ENCODE results near the gene EFCAB12. TPM values are rescaled to one million over a fixed set of nuclear protein-coding genes. Genes with fewer than 3 reads are reported as not detected.
"Not testable (repeated sequence)": the region's sequence is repeated elsewhere in the genome, so short reads cannot be mapped to it uniquely, and the experiment has no call there.

EFCAB12 gene
- total RNA-seq, 2 experiments from 2014 or later = 0.56 to 0.73 TPM

GRCh38 chr3:129392106-129392887, 36.1 kb downstream of the EFCAB12 start:
- ATAC-seq; DNase-seq; H3K9me3 Mint-ChIP-seq (ENCODE audit: low read depth); intact Hi-C loops (cut with DNase I, micrococcal nuclease); CTCF ChIA-PET; H3K4me3 Mint-ChIP-seq; POLR2A ChIA-PET; H3K27me3 Mint-ChIP-seq; H3K27ac Mint-ChIP-seq: not testable (repeated sequence)
- Mint-ChIP-seq H3K4me1 (peaks cover 12% of the 10 kb centered on the region), H3K36me3 (ENCODE audit: low read depth) (peaks cover 50% of the 10 kb centered on the region)

- H3K4me1 Mint-ChIP-seq; H3K4me3 Mint-ChIP-seq; DNase-seq; POLR2A ChIA-PET; H3K9me3 Mint-ChIP-seq (ENCODE audit: low read depth); ATAC-seq; H3K27ac Mint-ChIP-seq; H3K27me3 Mint-ChIP-seq; CTCF ChIA-PET; intact Hi-C loops (cut with DNase I, micrococcal nuclease): not testable (repeated sequence)
- peaks cover 53% of the 10 kb centered on the region for H3K36me3 Mint-ChIP-seq (ENCODE audit: low read depth)
Observed at GRCh38 chr3:129391583-129391982, 36.9 kb downstream of the EFCAB12 start.

- no peak overlapping the region for H3K4me3 Mint-ChIP-seq
- peaks cover 52% of the 10 kb centered on the region for H3K36me3 Mint-ChIP-seq (ENCODE audit: low read depth)
- ChIA-PET POLR2A (no interaction called here), CTCF (no interaction called here)
- no peaks in the 10 kb centered on the region for H3K27me3 Mint-ChIP-seq
- ATAC-seq (no peak), DNase-seq (no peak)
- no peak overlapping the region for H3K27ac Mint-ChIP-seq
- H3K4me1 Mint-ChIP-seq = no peaks in the 10 kb centered on the region
- H3K9me3 Mint-ChIP-seq (ENCODE audit: low read depth) = no peaks in the 10 kb centered on the region
- intact Hi-C loops (cut with DNase I, micrococcal nuclease) = loop anchor here in 1 of 2 experiments (10.0 kb wide), 1 partner anchor 435 kb away; no protein-coding TSS in a partner anchor
Observed at GRCh38 chr3:129389572-129389937, 38.9 kb downstream of the EFCAB12 start.

- DNase-seq; CTCF ChIA-PET; POLR2A ChIA-PET; H3K27me3 Mint-ChIP-seq; H3K4me1 Mint-ChIP-seq; H3K27ac Mint-ChIP-seq; H3K9me3 Mint-ChIP-seq (ENCODE audit: low read depth); ATAC-seq; H3K4me3 Mint-ChIP-seq: not testable (repeated sequence)
- H3K36me3 Mint-ChIP-seq (ENCODE audit: low read depth) = peaks cover 51% of the 10 kb centered on the region
- intact Hi-C loops (cut with DNase I, micrococcal nuclease) = loop anchor here in 1 of 2 experiments (10.0 kb wide), 1 partner anchor 436 kb away; no protein-coding TSS in a partner anchor
Observed at GRCh38 chr3:129388791-129389571, 39.5 kb downstream of the EFCAB12 start.

- H3K27ac Mint-ChIP-seq = no peak overlapping the region
- no peak overlapping the region for H3K4me3 Mint-ChIP-seq
- ChIA-PET CTCF (interaction anchor here (0.9 to 1.1 kb wide), 2 partner anchors 10 to 15 kb away, joined by 4 read pairs; no protein-coding TSS in a partner anchor), POLR2A (no interaction called here)
- H3K4me1 Mint-ChIP-seq = no peaks in the 10 kb centered on the region
- no peak for DNase-seq
- ATAC-seq = no peak
- peaks cover 43% of the 10 kb centered on the region for H3K36me3 Mint-ChIP-seq (ENCODE audit: low read depth)
- H3K27me3 Mint-ChIP-seq = no peaks in the 10 kb centered on the region
- no peaks in the 10 kb centered on the region for H3K9me3 Mint-ChIP-seq (ENCODE audit: low read depth)
- intact Hi-C loops (cut with DNase I, micrococcal nuclease) = loop anchor here in 1 of 2 experiments (10.0 kb wide), 1 partner anchor 437 kb away; no protein-coding TSS in a partner anchor
Observed at GRCh38 chr3:129387487-129387886, 40.9 kb downstream of the EFCAB12 start.

- peaks cover 39% of the 10 kb centered on the region for H3K36me3 Mint-ChIP-seq (ENCODE audit: low read depth)
- no peaks in the 10 kb centered on the region for H3K9me3 Mint-ChIP-seq (ENCODE audit: low read depth)
- no peak for DNase-seq
- ChIA-PET CTCF (interaction anchor here (0.6 to 1.1 kb wide), 2 partner anchors 9 to 27 kb away, joined by 3 to 4 read pairs; no protein-coding TSS in a partner anchor), POLR2A (interaction anchor here (0.5 kb wide), 1 partner anchor 156 kb away, joined by 3 read pairs; no protein-coding TSS in a partner anchor)
- H3K27me3 Mint-ChIP-seq = no peaks in the 10 kb centered on the region
- H3K4me1 Mint-ChIP-seq = no peaks in the 10 kb centered on the region
- intact Hi-C loops (cut with DNase I, micrococcal nuclease) = loop anchor here in 1 of 2 experiments (10.0 kb wide), 1 partner anchor 438 kb away; no protein-coding TSS in a partner anchor
- no peak overlapping the region for H3K4me3 Mint-ChIP-seq
- ATAC-seq = no peak
- H3K27ac Mint-ChIP-seq = no peak overlapping the region
Observed at GRCh38 chr3:129386984-129387383, 41.5 kb downstream of the EFCAB12 start.

- H3K27ac Mint-ChIP-seq; H3K27me3 Mint-ChIP-seq; DNase-seq; H3K4me1 Mint-ChIP-seq; H3K9me3 Mint-ChIP-seq (ENCODE audit: low read depth); H3K4me3 Mint-ChIP-seq; CTCF ChIA-PET; ATAC-seq: not testable (repeated sequence)
- intact Hi-C loops (cut with DNase I, micrococcal nuclease) = loop anchor here in 1 of 2 experiments (10.0 kb wide), 1 partner anchor 439 kb away; no protein-coding TSS in a partner anchor
- POLR2A ChIA-PET = interaction anchor here (0.7 kb wide), 1 partner anchor 45 kb away, joined by 3 read pairs; no protein-coding TSS in a partner anchor
- peaks cover 29% of the 10 kb centered on the region for H3K36me3 Mint-ChIP-seq (ENCODE audit: low read depth)
Observed at GRCh38 chr3:129385507-129385906, 42.9 kb downstream of the EFCAB12 start.

- no peaks in the 10 kb centered on the region for H3K27me3 Mint-ChIP-seq
- ChIA-PET POLR2A (interaction anchor here (0.7 to 1.1 kb wide), 2 partner anchors 11 to 45 kb away, joined by 3 read pairs; no protein-coding TSS in a partner anchor), CTCF (interaction anchor here (1.7 kb wide), 1 partner anchor 18 kb away, joined by 3 read pairs; no protein-coding TSS in a partner anchor)
- intact Hi-C loops (cut with DNase I, micrococcal nuclease) = loop anchor here in 1 of 2 experiments (10.0 kb wide), 1 partner anchor 440 kb away; no protein-coding TSS in a partner anchor
- H3K36me3 Mint-ChIP-seq (ENCODE audit: low read depth) = peaks cover 27% of the 10 kb centered on the region
- H3K4me1 Mint-ChIP-seq = no peaks in the 10 kb centered on the region
- H3K9me3 Mint-ChIP-seq (ENCODE audit: low read depth) = no peaks in the 10 kb centered on the region
- ATAC-seq (no peak), DNase-seq (no peak)
- no peak overlapping the region for H3K27ac Mint-ChIP-seq
- no peak overlapping the region for H3K4me3 Mint-ChIP-seq
Observed at GRCh38 chr3:129384594-129385323, 43.7 kb downstream of the EFCAB12 start.

- intact Hi-C loops (cut with DNase I, micrococcal nuclease) = loop anchor here in 1 of 2 experiments (10.0 kb wide), 1 partner anchor 441 kb away; no protein-coding TSS in a partner anchor
- DNase-seq; H3K4me1 Mint-ChIP-seq; H3K9me3 Mint-ChIP-seq (ENCODE audit: low read depth); ATAC-seq; H3K27me3 Mint-ChIP-seq; H3K4me3 Mint-ChIP-seq; H3K27ac Mint-ChIP-seq: not testable (repeated sequence)
- POLR2A ChIA-PET = interaction anchor here (1.1 kb wide), 1 partner anchor 12 kb away, joined by 3 read pairs; no protein-coding TSS in a partner anchor
- H3K36me3 Mint-ChIP-seq (ENCODE audit: low read depth) = peaks cover 27% of the 10 kb centered on the region
- CTCF ChIA-PET = interaction anchor here (1.0 to 1.7 kb wide), 9 partner anchors 12 to 153 kb away, joined by 3 to 6 read pairs (median 4); partner anchors contain the start of gene IFT122
Observed at GRCh38 chr3:129384103-129384502, 44.3 kb downstream of the EFCAB12 start.

GRCh38 chr3:129383292-129383860, 45.1 kb downstream of the EFCAB12 start:
- POLR2A ChIA-PET = interaction anchor here (0.6 to 1.1 kb wide), 5 partner anchors 13 to 920 kb away, joined by 3 read pairs; no protein-coding TSS in a partner anchor
- intact Hi-C loops (cut with DNase I, micrococcal nuclease) = loop anchor here (1.0 to 10.0 kb wide), 4 partner anchors 243 to 551 kb away; no protein-coding TSS in a partner anchor
- Mint-ChIP-seq H3K4me1 (no peaks in the 10 kb centered on the region), H3K27me3 (no peaks in the 10 kb centered on the region), H3K27ac (no peak overlapping the region), H3K9me3 (ENCODE audit: low read depth) (no peaks in the 10 kb centered on the region), H3K36me3 (ENCODE audit: low read depth) (peaks cover 23% of the 10 kb centered on the region), H3K4me3 (no peak overlapping the region)
- CTCF ChIA-PET = interaction anchor here (0.6 to 1.7 kb wide), 23 partner anchors 9 to 687 kb away, joined by 3 to 6 read pairs (median 4); partner anchors contain the start of gene IFT122
- ATAC-seq (peak; percentile 97), DNase-seq (peak; percentile 67)

Data from activated CD4-positive, alpha-beta T cell treated with anti-CD3 and anti-CD28 coated beads for 36 hours (primary cell).